Measurements from ENCODE around the gene AGK. TPM values are rescaled to one million over a fixed set of nuclear protein-coding genes. Genes with fewer than 3 reads are reported as not detected.

AGK gene
- total RNA-seq, 4 donors from 2014 or later: 15.3 to 42.7 (median 19.4) TPM

DNA sequence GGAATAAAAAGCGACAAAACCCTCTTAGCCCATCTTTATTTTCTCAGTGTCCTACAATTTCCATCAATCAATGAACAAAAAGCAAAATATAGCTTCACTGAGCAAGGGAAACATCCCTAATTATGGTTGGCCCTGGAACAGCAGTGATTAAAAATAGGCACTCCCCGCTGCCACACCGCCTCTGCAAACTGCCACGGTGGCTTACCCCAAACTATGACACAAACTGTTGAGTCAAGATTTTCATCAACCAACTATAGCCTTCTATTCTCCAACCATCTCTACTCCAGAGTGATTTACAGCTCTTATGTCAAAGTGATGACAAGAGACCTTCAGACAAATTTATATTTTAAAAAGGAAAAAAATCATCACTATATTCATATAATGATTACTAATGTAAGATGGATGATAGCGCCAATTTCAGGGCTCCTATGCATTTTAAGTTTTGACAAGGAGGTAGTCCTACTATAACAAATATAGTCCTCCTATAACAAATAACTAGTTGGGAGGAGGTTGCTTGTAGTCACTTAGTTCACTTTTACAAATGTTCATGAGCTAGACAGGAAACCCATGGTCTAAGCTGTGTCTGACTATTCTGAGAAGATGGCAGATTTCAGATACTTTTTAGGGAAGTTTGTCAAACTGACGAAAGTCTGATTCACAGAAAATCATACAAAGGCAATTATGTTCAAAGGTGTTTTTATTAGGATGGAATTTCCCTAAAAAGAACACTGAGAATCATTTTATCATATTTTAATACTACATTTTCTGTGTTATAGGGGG lies 124.4 kb downstream of the AGK start:
- DNase-seq (ENCODE audit: low spot score in 2 of 2): no peak
- Histone ChIP-seq H3K4me1 (peaks cover 5% of the 10 kb centered on the region), H3K9me3 (no peaks in the 10 kb centered on the region), H3K27ac (no peak overlapping the region), H3K27me3 (no peaks in the 10 kb centered on the region), H3K4me3 (no peak overlapping the region), H3K36me3 (peaks cover 10% of the 10 kb centered on the region)
- WGBS: 73% methylated on average over 6 of the region's 6 CpGs
- TF ChIP-seq POLR2A (IDR thresholded peaks at IDR 0.05) (no peak), POLR2AphosphoS5 (IDR thresholded peaks at IDR 0.05) (no peak), EP300 (IDR thresholded peaks at IDR 0.05) (no peak)
- TF ChIP-seq, protein P1, sequence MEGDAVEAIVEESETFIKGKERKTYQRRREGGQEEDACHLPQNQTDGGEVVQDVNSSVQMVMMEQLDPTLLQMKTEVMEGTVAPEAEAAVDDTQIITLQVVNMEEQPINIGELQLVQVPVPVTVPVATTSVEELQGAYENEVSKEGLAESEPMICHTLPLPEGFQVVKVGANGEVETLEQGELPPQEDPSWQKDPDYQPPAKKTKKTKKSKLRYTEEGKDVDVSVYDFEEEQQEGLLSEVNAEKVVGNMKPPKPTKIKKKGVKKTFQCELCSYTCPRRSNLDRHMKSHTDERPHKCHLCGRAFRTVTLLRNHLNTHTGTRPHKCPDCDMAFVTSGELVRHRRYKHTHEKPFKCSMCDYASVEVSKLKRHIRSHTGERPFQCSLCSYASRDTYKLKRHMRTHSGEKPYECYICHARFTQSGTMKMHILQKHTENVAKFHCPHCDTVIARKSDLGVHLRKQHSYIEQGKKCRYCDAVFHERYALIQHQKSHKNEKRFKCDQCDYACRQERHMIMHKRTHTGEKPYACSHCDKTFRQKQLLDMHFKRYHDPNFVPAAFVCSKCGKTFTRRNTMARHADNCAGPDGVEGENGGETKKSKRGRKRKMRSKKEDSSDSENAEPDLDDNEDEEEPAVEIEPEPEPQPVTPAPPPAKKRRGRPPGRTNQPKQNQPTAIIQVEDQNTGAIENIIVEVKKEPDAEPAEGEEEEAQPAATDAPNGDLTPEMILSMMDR (IDR thresholded peaks at IDR 0.05): no peak

DNA sequence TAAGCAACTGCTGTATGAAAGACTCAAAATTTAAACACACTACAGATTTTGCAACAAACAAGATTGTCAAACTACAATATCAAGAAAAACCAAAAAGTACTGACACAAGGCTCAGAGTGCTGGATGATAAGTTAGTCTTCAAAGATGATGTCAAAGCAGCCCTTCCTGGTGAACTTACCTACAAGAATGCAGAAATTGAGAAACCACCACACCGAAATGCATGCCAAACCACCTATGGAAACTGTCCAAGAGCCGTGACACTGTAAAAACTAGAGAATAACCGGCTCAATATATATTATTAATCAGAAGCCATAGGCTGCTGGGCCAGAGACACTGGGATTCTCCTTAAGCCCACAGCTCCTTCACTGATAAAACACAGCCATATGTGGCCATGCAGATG lies 125.4 kb downstream of the AGK start:
- Histone ChIP-seq H3K4me3 (no peak overlapping the region), H3K4me1 (peaks cover 5% of the 10 kb centered on the region), H3K27ac (no peak overlapping the region), H3K9me3 (no peaks in the 10 kb centered on the region), H3K36me3 (peaks cover 9% of the 10 kb centered on the region), H3K27me3 (no peaks in the 10 kb centered on the region)
- no peak for DNase-seq (ENCODE audit: low spot score in 2 of 2)
- TF ChIP-seq, protein P1 (IDR thresholded peaks at IDR 0.05): no peak
- TF ChIP-seq POLR2A (IDR thresholded peaks at IDR 0.05): no peak
- TF ChIP-seq EP300 (IDR thresholded peaks at IDR 0.05): no peak
- TF ChIP-seq POLR2AphosphoS5 (IDR thresholded peaks at IDR 0.05): no peak
- WGBS: 65% methylated on average over 3 of the region's 3 CpGs

DNA sequence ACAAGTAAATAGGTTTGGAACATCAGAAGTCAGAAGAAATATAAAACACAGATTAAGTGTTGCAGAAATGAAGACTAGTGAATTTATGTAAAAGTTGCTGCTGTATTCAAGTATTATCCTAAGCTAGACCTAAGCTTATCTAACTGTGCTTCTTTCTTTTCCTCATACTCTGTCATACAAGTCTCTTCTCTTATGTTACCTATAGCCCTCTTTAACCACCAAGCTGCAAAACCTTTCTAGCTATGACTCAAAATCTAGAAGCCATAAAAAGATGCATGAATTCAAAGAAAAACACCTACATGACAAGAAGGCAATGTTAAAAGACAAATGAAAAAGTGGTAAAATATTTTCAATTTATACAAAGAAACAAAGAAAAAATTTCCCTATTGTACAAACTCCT lies 127.8 kb downstream of the AGK start:
- Histone ChIP-seq H3K27me3 (no peaks in the 10 kb centered on the region), H3K27ac (no peak overlapping the region), H3K4me1 (peaks cover 5% of the 10 kb centered on the region), H3K9me3 (no peaks in the 10 kb centered on the region), H3K36me3 (peaks cover 16% of the 10 kb centered on the region), H3K4me3 (no peak overlapping the region)
- no peak for DNase-seq (ENCODE audit: low spot score in 2 of 2)
- TF ChIP-seq, protein P1 (IDR thresholded peaks at IDR 0.05): no peak
- TF ChIP-seq EP300 (IDR thresholded peaks at IDR 0.05) (no peak), POLR2A (IDR thresholded peaks at IDR 0.05) (no peak), POLR2AphosphoS5 (IDR thresholded peaks at IDR 0.05) (no peak)

DNA sequence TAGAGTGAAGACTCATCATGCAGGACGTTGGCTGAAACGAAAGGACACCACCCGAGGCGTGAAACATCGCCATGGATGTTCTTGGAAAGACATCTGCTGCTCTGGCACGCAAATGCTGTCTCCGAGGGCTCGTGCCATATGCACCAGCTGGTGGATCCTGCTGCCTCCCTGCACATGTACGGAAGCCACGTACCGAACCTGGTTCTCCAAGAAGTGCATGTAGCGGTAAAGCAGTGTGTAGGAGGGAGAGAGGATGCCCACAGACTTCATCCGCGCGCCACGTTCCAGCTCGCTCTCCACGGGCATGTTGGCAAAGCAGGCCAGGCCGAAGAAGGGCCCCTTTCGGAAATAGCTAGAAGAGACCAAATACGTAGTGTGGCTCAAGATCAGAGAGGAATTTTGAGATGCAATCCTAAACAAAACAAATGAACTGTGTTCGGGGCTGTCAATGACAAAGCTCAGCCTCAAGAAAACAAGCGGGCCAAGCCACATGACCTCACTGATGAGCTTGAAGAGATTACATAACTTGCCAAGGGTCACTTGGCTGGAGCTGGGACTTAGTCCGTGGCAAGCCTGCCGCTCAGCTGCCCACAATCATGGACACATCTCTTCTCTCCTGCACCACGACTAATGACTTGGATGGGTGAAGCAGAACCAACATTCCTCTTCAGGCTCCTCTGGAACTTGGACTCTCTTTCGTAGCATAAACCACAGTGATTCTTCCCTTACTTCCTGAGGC lies 134.2 kb downstream of the AGK start:
- no peaks in the 10 kb centered on the region for H3K27me3 ChIP-seq
- peaks cover 20% of the 10 kb centered on the region for H3K36me3 ChIP-seq
- WGBS: 88% methylated on average over 27 of the region's 27 CpGs
- H3K4me3 ChIP-seq: no peak overlapping the region
- TF ChIP-seq POLR2A (IDR thresholded peaks at IDR 0.05): no peak
- no peak overlapping the region for H3K27ac ChIP-seq
- no peaks in the 10 kb centered on the region for H3K9me3 ChIP-seq
- no peak for DNase-seq (ENCODE audit: low spot score in 2 of 2)
- no peaks in the 10 kb centered on the region for H3K4me1 ChIP-seq

DNA sequence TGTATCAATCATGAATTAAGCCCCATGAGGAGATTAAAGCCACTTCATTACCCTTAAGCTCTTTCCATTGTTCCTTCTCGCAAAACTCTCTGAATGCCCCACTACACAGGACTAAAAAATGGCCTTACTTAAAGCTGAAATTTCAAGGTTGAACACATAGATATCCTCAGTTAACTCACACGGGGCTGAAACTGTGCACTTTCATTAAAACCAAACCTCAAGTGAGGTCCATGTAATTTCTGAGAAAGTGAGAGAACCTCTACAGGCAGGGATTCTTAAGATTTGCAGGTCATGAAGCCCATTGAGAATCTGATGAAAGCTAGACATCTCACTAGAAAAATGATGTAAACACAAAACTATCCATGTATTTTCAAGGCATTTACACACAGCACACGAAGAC lies 134.9 kb downstream of the AGK start:
- TF ChIP-seq POLR2A (IDR thresholded peaks at IDR 0.05) (no peak), EP300 (IDR thresholded peaks at IDR 0.05) (no peak), POLR2AphosphoS5 (IDR thresholded peaks at IDR 0.05) (no peak)
- TF ChIP-seq, protein P1 (IDR thresholded peaks at IDR 0.05): no peak
- Histone ChIP-seq H3K36me3 (peaks cover 20% of the 10 kb centered on the region), H3K4me1 (no peaks in the 10 kb centered on the region), H3K9me3 (no peaks in the 10 kb centered on the region), H3K27me3 (no peaks in the 10 kb centered on the region), H3K4me3 (no peak overlapping the region), H3K27ac (no peak overlapping the region)
- WGBS: 96% methylated on average over 3 of the region's 3 CpGs
- no peak for DNase-seq (ENCODE audit: low spot score in 2 of 2)
